ENCODE data around the gene ADTRP.

The ADTRP gene

GRCh38 chr6:11772109-11772825 lies 6.3 kb downstream of the ADTRP start:
- no peak for DNase-seq

GRCh38 chr6:11771473-11772048 lies 7.0 kb downstream of the ADTRP start:
- DNase-seq, result no peak

- DNase-seq, result no peak
These were observed 7.8 kb downstream of the ADTRP start for GRCh38 chr6:11770546-11771466.

- no peak for DNase-seq
These were observed 8.6 kb downstream of the ADTRP start for GRCh38 chr6:11769811-11770545.

- DNase-seq, result no peak
These were observed 9.4 kb downstream of the ADTRP start for GRCh38 chr6:11769244-11769643.

GRCh38 chr6:11767978-11768756 lies 10.4 kb downstream of the ADTRP start:
- no peak for DNase-seq

- no peak for DNase-seq
These were observed 11.1 kb downstream of the ADTRP start for GRCh38 chr6:11767458-11767857.

- DNase-seq, result no peak
These were observed 11.8 kb downstream of the ADTRP start for GRCh38 chr6:11766589-11767450.

- DNase-seq, result no peak
These were observed 12.6 kb downstream of the ADTRP start for GRCh38 chr6:11766043-11766442.

GRCh38 chr6:11764250-11764604 lies 14.4 kb downstream of the ADTRP start:
- no peak for DNase-seq

GRCh38 chr6:11763460-11764249 lies 14.9 kb downstream of the ADTRP start:
- no peak for DNase-seq

- DNase-seq, result no peak
These were observed 15.7 kb downstream of the ADTRP start for GRCh38 chr6:11762794-11763459.

GRCh38 chr6:11761744-11762620 lies 16.6 kb downstream of the ADTRP start:
- DNase-seq, result no peak

GRCh38 chr6:11760015-11760473 lies 18.6 kb downstream of the ADTRP start:
- no peak for DNase-seq

- no peak for DNase-seq
These were observed 19.7 kb downstream of the ADTRP start for GRCh38 chr6:11758878-11759277.

- DNase-seq, result no peak
These were observed 21.9 kb downstream of the ADTRP start for GRCh38 chr6:11756726-11757125.

GRCh38 chr6:11756292-11756691 lies 22.3 kb downstream of the ADTRP start:
- no peak for DNase-seq

GRCh38 chr6:11755725-11756124 lies 22.9 kb downstream of the ADTRP start:
- no peak for DNase-seq

Measured in Kasumi-1 (cell line).